H9 (cell line): Measurements from ENCODE around the gene SMIM28. TPM values are rescaled to one million over a fixed set of nuclear protein-coding genes. Genes with fewer than 3 reads are reported as not detected.

ENCODE experiments used
- DNase-seq: peaks from one replicate; pipeline ENCODE4 v3.0.0-alpha.2; 2017
- H2AFZ ChIP-seq: one replicate; pipeline ENCODE4 v1.6.1; 2013; ENCODE audit warnings: mild to moderate bottlenecking, low read length, control low read depth, moderate library complexity
- H2AK5ac ChIP-seq: 2 replicates; pipeline ENCODE4 v1.6.1; 2013; ENCODE audit warnings: low read length, control low read depth, mixed read lengths; ENCODE audit not compliant: insufficient read length
- H2BK120ac ChIP-seq: one replicate; pipeline ENCODE4 v1.6.1; 2013; ENCODE audit warnings: low read depth, mild to moderate bottlenecking, low read length, control low read depth, inconsistent platforms; ENCODE audit not compliant: poor library complexity, severe bottlenecking
- H2BK12ac ChIP-seq: 2 replicates; pipeline ENCODE4 v1.6.1; 2013; ENCODE audit warnings: low read length, control low read depth, mixed read lengths, low read depth; ENCODE audit not compliant: insufficient read length
- H2BK15ac ChIP-seq: 2 replicates; pipeline ENCODE4 v1.6.1; 2013; ENCODE audit warnings: low read depth, low read length, control low read depth
- H2BK20ac ChIP-seq: one replicate; pipeline ENCODE4 v1.6.1; 2013; ENCODE audit warnings: low read depth, mild to moderate bottlenecking, low read length, control low read depth, inconsistent platforms; ENCODE audit not compliant: poor library complexity, severe bottlenecking
- H2BK5ac ChIP-seq: 2 replicates; pipeline ENCODE4 v1.6.1; 2013; ENCODE audit warnings: low read length, control low read depth, mixed read lengths; ENCODE audit not compliant: insufficient read length
- H3K14ac ChIP-seq: 2 replicates; pipeline ENCODE4 v1.6.1; 2013; ENCODE audit warnings: low read length, control low read depth; ENCODE audit not compliant: insufficient read depth
- H3K18ac ChIP-seq: 2 replicates; pipeline ENCODE4 v1.6.1; 2013; ENCODE audit warnings: low read depth, mild to moderate bottlenecking, mixed read lengths, low read length, control low read depth; ENCODE audit not compliant: insufficient read length
- H3K23ac ChIP-seq: 2 replicates; pipeline ENCODE4 v1.6.1; 2013; ENCODE audit warnings: low read length, control low read depth, mixed read lengths, low read depth; ENCODE audit not compliant: insufficient read length
- H3K23me2 ChIP-seq: 2 replicates; pipeline ENCODE4 v1.6.1; 2013; ENCODE audit warnings: low read depth, mild to moderate bottlenecking, mixed read lengths, low read length, control low read depth; ENCODE audit not compliant: insufficient read length, poor library complexity, severe bottlenecking
- H3K27ac ChIP-seq: 2 replicates; pipeline ENCODE4 v1.5.1; 2013; ENCODE audit warnings: low read length, control low read depth, mixed read lengths, low read depth; ENCODE audit not compliant: insufficient read length
- H3K27me3 ChIP-seq: 2 replicates; pipeline ENCODE4 v1.6.1; 2013; ENCODE audit warnings: low read length, control low read depth, inconsistent platforms; ENCODE audit not compliant: insufficient read depth
- H3K4ac ChIP-seq: 2 replicates; pipeline ENCODE4 v1.6.1; 2013; ENCODE audit warnings: low read depth, mild to moderate bottlenecking, control low read depth, inconsistent platforms, low read length, moderate library complexity
- H3K4me1 ChIP-seq: 2 replicates; pipeline ENCODE4 v1.6.1; 2013; ENCODE audit warnings: low read length, control low read depth, inconsistent platforms; ENCODE audit not compliant: insufficient read depth
- H3K4me2 ChIP-seq: 2 replicates; pipeline ENCODE4 v1.6.1; 2013; ENCODE audit warnings: low read length, control low read depth, mixed read lengths; ENCODE audit not compliant: insufficient read length, insufficient read depth
- H3K56ac ChIP-seq: 2 replicates; pipeline ENCODE4 v1.6.1; 2013; ENCODE audit warnings: low read depth, mild to moderate bottlenecking, mixed read lengths, low read length, control low read depth; ENCODE audit not compliant: insufficient read length
- H3K79me1 ChIP-seq: 2 replicates; pipeline ENCODE4 v1.6.1; 2013; ENCODE audit warnings: low read depth, mild to moderate bottlenecking, moderate library complexity, low read length, control low read depth, inconsistent platforms; ENCODE audit not compliant: insufficient read depth, poor library complexity, severe bottlenecking
- H3K79me2 ChIP-seq: 2 replicates; pipeline ENCODE4 v1.6.1; 2013; ENCODE audit warnings: low read length, control low read depth, inconsistent platforms; ENCODE audit not compliant: insufficient read depth
- H3K9ac ChIP-seq: 2 replicates; pipeline ENCODE4 v1.6.1; 2013; ENCODE audit warnings: low read length, control low read depth, mixed read lengths; ENCODE audit not compliant: insufficient read length; ENCODE audit errors: extremely low read depth
- H3K9me3 ChIP-seq: one replicate; pipeline ENCODE4 v1.6.1; 2013; ENCODE audit warnings: low read depth, low read length, inconsistent platforms; ENCODE audit not compliant: control insufficient read depth
- H3T11ph ChIP-seq: one replicate; pipeline ENCODE4 v1.6.1; 2013; ENCODE audit warnings: mild to moderate bottlenecking, low read length, control low read depth, inconsistent platforms
- H4K20me1 ChIP-seq: one replicate; pipeline ENCODE4 v1.6.1; 2013; ENCODE audit not compliant: control insufficient read depth, insufficient read length, insufficient read depth
- H4K5ac ChIP-seq: 2 replicates; pipeline ENCODE4 v1.6.1; 2013; ENCODE audit warnings: low read depth, mild to moderate bottlenecking, mixed read lengths, low read length, control low read depth; ENCODE audit not compliant: insufficient read length
- H4K8ac ChIP-seq: replicated peaks from 2 replicates; pipeline ENCODE4 v1.6.1; 2013; ENCODE audit warnings: low read length, control low read depth, mixed read lengths, low read depth; ENCODE audit not compliant: insufficient read length
- H4K91ac ChIP-seq: 2 replicates; pipeline ENCODE4 v1.6.1; 2013; ENCODE audit warnings: low read depth, mild to moderate bottlenecking, moderate library complexity, mixed read lengths, low read length, control low read depth; ENCODE audit not compliant: insufficient read length
- H3K27ac Mint-ChIP-seq, 3 experiments: 2 replicates in 2 of 3; 3 replicates in 1 of 3; pipeline ENCODE4 v1.8.0; 2020 to 2021; ENCODE audit warnings: mixed read lengths in 3 of 3, mild to moderate bottlenecking in 1 of 3, moderate library complexity in 1 of 3
- H3K27me3 Mint-ChIP-seq: 2 replicates; pipeline ENCODE4 v1.8.0; 2021; ENCODE audit warnings: low read depth, mild to moderate bottlenecking, moderate library complexity, mixed read lengths
- H3K36me3 Mint-ChIP-seq, 3 experiments: 2 replicates in 2 of 3; 3 replicates in 1 of 3; pipeline ENCODE4 v1.8.0; 2020 to 2021; ENCODE audit warnings: low read depth in 3 of 3, mixed read lengths in 3 of 3; ENCODE audit not compliant: insufficient read depth in 1 of 3
- H3K4me1 Mint-ChIP-seq, 2 experiments: 2 replicates each; pipeline ENCODE4 v1.8.0; 2020; ENCODE audit warnings: mixed read lengths in 2 of 2
- H3K4me3 Mint-ChIP-seq, 2 experiments: 2 replicates in 1 of 2; 3 replicates in 1 of 2; pipeline ENCODE4 v1.8.0; 2020 to 2021; ENCODE audit warnings: mild to moderate bottlenecking in 2 of 2, mixed read lengths in 2 of 2, moderate library complexity in 1 of 2
- H3K9me3 Mint-ChIP-seq, 2 experiments: 2 replicates in 1 of 2; 3 replicates in 1 of 2; pipeline ENCODE4 v1.8.0; 2020; ENCODE audit warnings: mild to moderate bottlenecking in 2 of 2, mixed read lengths in 2 of 2, moderate library complexity in 1 of 2
- CTCF ChIP-seq: fragments of 200-600 bp; sonication (generic); conservative IDR thresholded peaks from 3 replicates; pipeline ENCODE4 v1.8.0; 2021; ENCODE audit warnings: antibody characterized with exemption, mild to moderate bottlenecking
- WGBS: extraction: QIAGEN DNeasy Blood & Tissue Kit; methylation state at CpG from one replicate; pipeline ENCODE4 v1.1.7; 2013; ENCODE audit warnings: missing lambda C conversion rate, low lambda C conversion rate, mixed read lengths; ENCODE audit not compliant: insufficient read length; ENCODE audit errors: extremely low coverage; 5-methylcytosine and 5-hydroxymethylcytosine counted together
- total RNA-seq: library from RNA; stranded (reverse); gene quantifications from 2 replicates; pipeline ENCODE4 v1.2.1, GENCODE V29; 2021

SMIM28 gene
- total RNA-seq, 1 experiment from 2014 or later, result not detected

GRCh38 chr6:138378463-138378862 lies 758 bp downstream of the SMIM28 start:
- WGBS, result no CpG with 5 or more reads among the region's 4 CpGs
- H3K27me3 ChIP-seq, result no peaks in the 10 kb centered on the region
- H2BK120ac ChIP-seq, result no peak overlapping the region
- no peak overlapping the region for H3K4me2 ChIP-seq
- H3K9me3 ChIP-seq, result no peaks in the 10 kb centered on the region
- peaks cover 2% of the 10 kb centered on the region; the same call in 1 of the 2 replicates for H3K4me1 ChIP-seq
- H3K9me3 Mint-ChIP-seq, result no peaks in the 10 kb centered on the region
- no peak overlapping the region for H3K4me3 Mint-ChIP-seq
- no peak overlapping the region for H3K4ac ChIP-seq
- no peak overlapping the region for H2BK20ac ChIP-seq
- H3K23ac ChIP-seq, result no peak overlapping the region
- no peak overlapping the region for H3K14ac ChIP-seq
- no peak overlapping the region for H4K8ac ChIP-seq
- no peak overlapping the region for H2AFZ ChIP-seq
- H3K27ac ChIP-seq, result no peak overlapping the region
- H2BK15ac ChIP-seq, result no peak overlapping the region
- H3T11ph ChIP-seq, result no peak overlapping the region
- H2BK12ac ChIP-seq, result no peak overlapping the region
- H4K5ac ChIP-seq, result no peak overlapping the region
- no peaks in the 10 kb centered on the region for H3K36me3 Mint-ChIP-seq
- H2AK5ac ChIP-seq, result no peak overlapping the region
- H2BK5ac ChIP-seq, result no peak overlapping the region
- H3K79me2 ChIP-seq, result no peaks in the 10 kb centered on the region
- no peak overlapping the region for H3K9ac ChIP-seq
- no peak overlapping the region for H4K91ac ChIP-seq
- no peaks in the 10 kb centered on the region for H3K23me2 ChIP-seq
- no peaks in the 10 kb centered on the region for H3K79me1 ChIP-seq
- DNase-seq, result no peak
- no peak overlapping the region for H3K18ac ChIP-seq
- H3K27ac Mint-ChIP-seq, result no peak overlapping the region
- H3K56ac ChIP-seq, result no peak overlapping the region
- no peak for TF ChIP-seq CTCF
- peaks cover 23 to 24% of the 10 kb centered on the region in 2 experiments for H3K4me1 Mint-ChIP-seq
- H4K20me1 ChIP-seq, result no peaks in the 10 kb centered on the region
- H3K27me3 Mint-ChIP-seq, result no peaks in the 10 kb centered on the region
